HepG2 (cell line): ENCODE results near the gene DSN1. TPM values are rescaled to one million over a fixed set of nuclear protein-coding genes. Genes with fewer than 3 reads are reported as not detected.

Experiments used
- ATRX ChIP-seq: sonication (generic); formaldehyde crosslinking; IDR thresholded peaks from 2 replicates; pipeline ENCODE4 v1.4.0; 2020; ENCODE audit warnings: missing genetic modification reagents, borderline replicate concordance
- CCDC6 ChIP-seq: sonication (generic); formaldehyde crosslinking; IDR thresholded peaks from 2 replicates; pipeline ENCODE4 v1.8.1; 2022; ENCODE audit warnings: mild to moderate bottlenecking, missing genetic modification reagents, moderate library complexity
- ESRRA ChIP-seq: sonication (generic); formaldehyde crosslinking; IDR thresholded peaks from 2 replicates; pipeline ENCODE4 v1.5.1; 2020; ENCODE audit warnings: mild to moderate bottlenecking, low read depth, missing genetic modification reagents
- FOXA3 ChIP-seq: IDR thresholded peaks from 2 replicates; pipeline ENCODE4 v1.6.1; 2016; ENCODE audit warnings: missing genetic modification reagents, missing compliant biosample characterization
- JUND ChIP-seq: sonication (generic); formaldehyde crosslinking; IDR thresholded peaks from 2 replicates; pipeline ENCODE4 v1.8.0; 2022; ENCODE audit warnings: mild to moderate bottlenecking, missing genetic modification reagents
- KDM1A ChIP-seq: IDR thresholded peaks from 2 replicates; pipeline ENCODE4 v1.6.1; 2016; ENCODE audit warnings: missing compliant biosample characterization
- MIXL1 ChIP-seq: IDR thresholded peaks from 2 replicates; pipeline ENCODE4 v1.6.1; 2016
- MXI1 ChIP-seq: IDR thresholded peaks from 3 replicates; pipeline ENCODE4 v1.6.1; 2012; ENCODE audit warnings: low read depth, low read length, inconsistent platforms, borderline replicate concordance
- NFE2 ChIP-seq: sonication (generic); formaldehyde crosslinking; IDR thresholded peaks from 2 replicates; pipeline ENCODE4 v1.4.0; 2020; ENCODE audit warnings: missing genetic modification reagents
- NKX3-1 ChIP-seq: sonication (generic); formaldehyde crosslinking; IDR thresholded peaks from 2 replicates; pipeline ENCODE4 v1.5.0; 2020; ENCODE audit warnings: missing genetic modification reagents
- PAF1 ChIP-seq: IDR thresholded peaks from 2 replicates; pipeline ENCODE4 v1.6.1; 2016; ENCODE audit warnings: missing genetic modification reagents, missing compliant biosample characterization
- PTBP1 ChIP-seq: fragments of 200-400 bp; formaldehyde crosslinking; IDR thresholded peaks from 2 replicates; pipeline ENCODE4 v1.6.1; 2018; ENCODE audit warnings: low read length, low read depth; ENCODE audit not compliant: poor library complexity, severe bottlenecking
- RFX3 ChIP-seq: IDR thresholded peaks from 2 replicates; pipeline ENCODE4 v1.6.1; 2016; ENCODE audit warnings: missing biosample characterization, missing genetic modification reagents
- SCMH1 ChIP-seq: sonication (generic); formaldehyde crosslinking; IDR thresholded peaks from 2 replicates; pipeline ENCODE4 v1.9.0; 2021; ENCODE audit warnings: missing genetic modification reagents, mild to moderate bottlenecking, borderline replicate concordance
- ZBTB1 ChIP-seq: sonication (generic); formaldehyde crosslinking; IDR thresholded peaks from 2 replicates; pipeline ENCODE4 v1.4.0; 2020; ENCODE audit warnings: missing genetic modification reagents, borderline replicate concordance
- ZFP37 ChIP-seq: sonication (generic); formaldehyde crosslinking; IDR thresholded peaks from 2 replicates; pipeline ENCODE4 v1.4.0; 2020; ENCODE audit warnings: missing genetic modification reagents, borderline replicate concordance
- ZNF296 ChIP-seq: sonication (generic); formaldehyde crosslinking; conservative IDR thresholded peaks from 2 replicates; pipeline ENCODE4 v1.5.0; 2020; ENCODE audit warnings: mild to moderate bottlenecking, missing genetic modification reagents
- ZNF431 ChIP-seq: sonication (generic); formaldehyde crosslinking; IDR thresholded peaks from 2 replicates; pipeline ENCODE4 v1.9.0; 2022; ENCODE audit warnings: missing genetic modification reagents, low read depth, mild to moderate bottlenecking, borderline replicate concordance
- ZNF556 ChIP-seq: sonication (generic); formaldehyde crosslinking; IDR thresholded peaks from 2 replicates; pipeline ENCODE4 v1.4.0; 2020; ENCODE audit warnings: mild to moderate bottlenecking, missing genetic modification reagents, borderline replicate concordance
- ZNF564 ChIP-seq: sonication (generic); formaldehyde crosslinking; IDR thresholded peaks from 2 replicates; pipeline ENCODE4 v1.8.1; 2023; ENCODE audit warnings: mild to moderate bottlenecking, missing genetic modification reagents
- ZNF703 ChIP-seq: sonication (generic); formaldehyde crosslinking; IDR thresholded peaks from 2 replicates; pipeline ENCODE4 v1.5.1; 2020; ENCODE audit warnings: missing genetic modification reagents, mild to moderate bottlenecking, moderate library complexity, borderline replicate concordance
- polyA plus RNA-seq, 8 experiments: library from polyadenylated mRNA; depleted of rRNA in 3 of 8; stranded (reverse) in 7 of 8; unstranded in 1 of 8; fragments of >200 nt; fragmentation: Illumina TruSeq in 4 of 8; extraction: Trizol in 4 of 8; gene quantifications; 2 replicates each; pipeline versions ENCODE4 v1.2.1 to v1.2.3, GENCODE V29; 2011 to 2016; ENCODE audit warnings: low read depth in 4 of 8, missing spikeins in 1 of 8, mixed read lengths in 1 of 8; ENCODE audit not compliant: insufficient read depth in 1 of 8
- total RNA-seq, 5 experiments: library from RNA; depleted of rRNA; stranded (reverse); fragments of >200 nt; fragmentation: Illumina TruSeq; extraction: Trizol; gene quantifications; 2 replicates each; pipeline ENCODE4 v1.2.3, GENCODE V29; 2016; ENCODE audit warnings: low read depth in 1 of 5
- TF ChIP-seq, protein P1 (sequence below): sonication (generic); formaldehyde crosslinking; IDR thresholded peaks from 2 replicates; pipeline ENCODE4 v1.4.0; 2020; ENCODE audit warnings: mild to moderate bottlenecking, missing genetic modification reagents
- TF ChIP-seq, protein P2 (sequence below): sonication (generic); formaldehyde crosslinking; IDR thresholded peaks from 2 replicates; pipeline ENCODE4 v1.9.0; 2021; ENCODE audit warnings: missing genetic modification reagents, borderline replicate concordance
- TF ChIP-seq, protein P3 (sequence below): sonication (generic); formaldehyde crosslinking; IDR thresholded peaks from 2 replicates; pipeline ENCODE4 v1.5.1; 2020; ENCODE audit warnings: missing genetic modification reagents, mild to moderate bottlenecking, borderline replicate concordance

The DSN1 gene
- total and polyA plus RNA-seq, 2 of the 13 experiments (the other 11 are each of a cell fraction or from before 2014, with no cell fraction given), result 18.7 to 53.7 TPM

DNA sequence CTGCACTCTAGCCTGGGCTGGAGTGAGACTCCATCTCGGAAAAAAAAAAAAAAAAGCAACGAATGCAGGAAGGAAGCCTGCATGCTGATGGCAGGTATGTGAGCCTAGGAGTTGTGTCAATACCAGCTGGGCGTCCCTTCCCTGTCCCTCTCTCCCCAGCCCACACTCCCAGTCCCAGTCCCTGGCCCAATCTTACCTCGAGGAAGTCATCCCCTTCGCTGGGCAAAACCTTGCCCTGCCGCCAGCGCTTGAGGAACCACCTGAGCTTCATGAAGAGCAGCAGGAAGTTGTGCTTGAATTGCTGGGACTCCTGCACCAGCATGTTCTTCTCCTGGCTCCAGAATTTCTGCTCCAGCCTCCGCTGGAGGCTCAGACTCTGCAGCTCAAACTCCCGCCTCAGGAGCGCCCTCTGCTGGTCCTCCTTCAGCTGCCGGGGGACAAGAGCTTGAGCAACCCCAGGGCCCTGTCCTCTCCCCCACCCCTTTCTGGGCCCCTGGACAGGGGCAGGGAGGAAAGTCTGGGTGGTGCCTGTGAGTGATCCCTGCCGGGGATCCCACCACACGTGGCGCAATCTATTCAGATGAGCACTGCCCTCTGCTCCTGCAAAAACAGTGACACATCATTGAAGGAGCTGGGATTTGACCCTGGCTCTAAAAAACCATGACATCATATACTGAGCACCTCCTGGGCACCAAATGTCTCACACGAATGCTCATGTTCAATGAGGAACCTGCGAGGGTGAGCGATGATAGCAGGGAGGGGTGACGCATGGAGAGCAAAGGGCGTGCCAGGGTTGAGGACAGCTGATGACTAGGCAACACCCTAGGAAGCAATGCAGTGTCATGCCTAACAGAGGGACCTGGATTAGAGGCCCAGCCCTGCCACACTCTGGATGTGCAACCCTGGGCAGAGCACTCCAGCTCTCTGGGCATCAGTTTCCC lies 35.0 kb upstream of the DSN1 start (continued):
- TF ChIP-seq ESRRA (CRISPR knock-in tag) (no peak), MIXL1 (CRISPR knock-in tag) (no peak), ZBTB1 (CRISPR knock-in tag) (no peak), ZFP37 (CRISPR knock-in tag) (no peak), SCMH1 (CRISPR knock-in tag) (no peak), ZNF296 (CRISPR knock-in tag) (0 out of 2 replicates have a peak, but pooled peaks have one; percentile 2), FOXA3 (CRISPR knock-in tag) (peak; percentile 17; the same call in 1 of the 2 replicates), CCDC6 (CRISPR knock-in tag) (no peak), ZNF564 (CRISPR knock-in tag) (no peak), KDM1A (peak; percentile 39; the same call in 1 of the 2 replicates), PAF1 (CRISPR knock-in tag) (no peak), ZNF431 (CRISPR knock-in tag) (no peak), ZNF703 (peak; percentile 29; the same call in 1 of the 2 replicates), JUND (no peak), NFE2 (0 out of 2 replicates have a peak, but pooled peaks have one; percentile 19), MXI1 (0 out of 3 replicates have a peak, but pooled peaks have one; percentile 18), RFX3 (CRISPR knock-in tag) (no peak), ZNF556 (CRISPR knock-in tag) (0 out of 2 replicates have a peak, but pooled peaks have one; percentile 35), PTBP1 (peak; percentile 93), ATRX (CRISPR knock-in tag) (no peak), NKX3-1 (CRISPR knock-in tag) (no peak)
- TF ChIP-seq, protein P1, sequence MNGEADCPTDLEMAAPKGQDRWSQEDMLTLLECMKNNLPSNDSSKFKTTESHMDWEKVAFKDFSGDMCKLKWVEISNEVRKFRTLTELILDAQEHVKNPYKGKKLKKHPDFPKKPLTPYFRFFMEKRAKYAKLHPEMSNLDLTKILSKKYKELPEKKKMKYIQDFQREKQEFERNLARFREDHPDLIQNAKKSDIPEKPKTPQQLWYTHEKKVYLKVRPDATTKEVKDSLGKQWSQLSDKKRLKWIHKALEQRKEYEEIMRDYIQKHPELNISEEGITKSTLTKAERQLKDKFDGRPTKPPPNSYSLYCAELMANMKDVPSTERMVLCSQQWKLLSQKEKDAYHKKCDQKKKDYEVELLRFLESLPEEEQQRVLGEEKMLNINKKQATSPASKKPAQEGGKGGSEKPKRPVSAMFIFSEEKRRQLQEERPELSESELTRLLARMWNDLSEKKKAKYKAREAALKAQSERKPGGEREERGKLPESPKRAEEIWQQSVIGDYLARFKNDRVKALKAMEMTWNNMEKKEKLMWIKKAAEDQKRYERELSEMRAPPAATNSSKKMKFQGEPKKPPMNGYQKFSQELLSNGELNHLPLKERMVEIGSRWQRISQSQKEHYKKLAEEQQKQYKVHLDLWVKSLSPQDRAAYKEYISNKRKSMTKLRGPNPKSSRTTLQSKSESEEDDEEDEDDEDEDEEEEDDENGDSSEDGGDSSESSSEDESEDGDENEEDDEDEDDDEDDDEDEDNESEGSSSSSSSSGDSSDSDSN, result peak; percentile 29; the same call in 1 of the 2 replicates
- TF ChIP-seq, protein P2, sequence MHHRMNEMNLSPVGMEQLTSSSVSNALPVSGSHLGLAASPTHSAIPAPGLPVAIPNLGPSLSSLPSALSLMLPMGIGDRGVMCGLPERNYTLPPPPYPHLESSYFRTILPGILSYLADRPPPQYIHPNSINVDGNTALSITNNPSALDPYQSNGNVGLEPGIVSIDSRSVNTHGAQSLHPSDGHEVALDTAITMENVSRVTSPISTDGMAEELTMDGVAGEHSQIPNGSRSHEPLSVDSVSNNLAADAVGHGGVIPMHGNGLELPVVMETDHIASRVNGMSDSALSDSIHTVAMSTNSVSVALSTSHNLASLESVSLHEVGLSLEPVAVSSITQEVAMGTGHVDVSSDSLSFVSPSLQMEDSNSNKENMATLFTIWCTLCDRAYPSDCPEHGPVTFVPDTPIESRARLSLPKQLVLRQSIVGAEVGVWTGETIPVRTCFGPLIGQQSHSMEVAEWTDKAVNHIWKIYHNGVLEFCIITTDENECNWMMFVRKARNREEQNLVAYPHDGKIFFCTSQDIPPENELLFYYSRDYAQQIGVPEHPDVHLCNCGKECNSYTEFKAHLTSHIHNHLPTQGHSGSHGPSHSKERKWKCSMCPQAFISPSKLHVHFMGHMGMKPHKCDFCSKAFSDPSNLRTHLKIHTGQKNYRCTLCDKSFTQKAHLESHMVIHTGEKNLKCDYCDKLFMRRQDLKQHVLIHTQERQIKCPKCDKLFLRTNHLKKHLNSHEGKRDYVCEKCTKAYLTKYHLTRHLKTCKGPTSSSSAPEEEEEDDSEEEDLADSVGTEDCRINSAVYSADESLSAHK, result no peak
- TF ChIP-seq, protein P3, sequence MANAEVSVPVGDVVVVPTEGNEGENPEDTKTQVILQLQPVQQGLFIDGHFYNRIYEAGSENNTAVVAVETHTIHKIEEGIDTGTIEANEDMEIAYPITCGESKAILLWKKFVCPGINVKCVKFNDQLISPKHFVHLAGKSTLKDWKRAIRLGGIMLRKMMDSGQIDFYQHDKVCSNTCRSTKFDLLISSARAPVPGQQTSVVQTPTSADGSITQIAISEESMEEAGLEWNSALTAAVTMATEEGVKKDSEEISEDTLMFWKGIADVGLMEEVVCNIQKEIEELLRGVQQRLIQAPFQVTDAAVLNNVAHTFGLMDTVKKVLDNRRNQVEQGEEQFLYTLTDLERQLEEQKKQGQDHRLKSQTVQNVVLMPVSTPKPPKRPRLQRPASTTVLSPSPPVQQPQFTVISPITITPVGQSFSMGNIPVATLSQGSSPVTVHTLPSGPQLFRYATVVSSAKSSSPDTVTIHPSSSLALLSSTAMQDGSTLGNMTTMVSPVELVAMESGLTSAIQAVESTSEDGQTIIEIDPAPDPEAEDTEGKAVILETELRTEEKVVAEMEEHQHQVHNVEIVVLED, result no peak
